Hippocampal formation (tissue), 2 donors: ENCODE data around the gene PLXNA1.

ENCODE experiments used
- DNase-seq, 2 donors: peaks; one replicate each; lab custom pipeline; 2025; lab: John Stamatoyannopoulos, UW

The PLXNA1 gene

GRCh38 chr3:126987596-126987995 is 4.7 kb downstream of the PLXNA1 start:
- no peak for DNase-seq

GRCh38 chr3:126988451-126989021 is 5.6 kb downstream of the PLXNA1 start:
- no peak for DNase-seq

- no peak for DNase-seq
Observed at GRCh38 chr3:126989316-126990023, 6.6 kb downstream of the PLXNA1 start.

GRCh38 chr3:126990024-126990700 is 7.2 kb downstream of the PLXNA1 start:
- no peak for DNase-seq

- no peak for DNase-seq
Observed at GRCh38 chr3:126990890-126991289, 8.0 kb downstream of the PLXNA1 start.

- no peak for DNase-seq
Observed at GRCh38 chr3:126991366-126992200, 8.7 kb downstream of the PLXNA1 start.

GRCh38 chr3:126992216-126992615 is 9.3 kb downstream of the PLXNA1 start:
- no peak for DNase-seq

- DNase-seq, result no peak
Observed at GRCh38 chr3:126992776-126993175, 9.9 kb downstream of the PLXNA1 start.

GRCh38 chr3:126993436-126993835 is 10.5 kb downstream of the PLXNA1 start:
- no peak for DNase-seq

GRCh38 chr3:126994661-126995245 is 11.8 kb downstream of the PLXNA1 start:
- no peak for DNase-seq

GRCh38 chr3:126995254-126995780 is 12.4 kb downstream of the PLXNA1 start:
- no peak for DNase-seq

GRCh38 chr3:126995926-126996512 is 13.1 kb downstream of the PLXNA1 start:
- DNase-seq, result no peak

GRCh38 chr3:126996905-126997304 is 14.0 kb downstream of the PLXNA1 start:
- DNase-seq, result no peak

GRCh38 chr3:126997455-126998038 is 14.6 kb downstream of the PLXNA1 start:
- DNase-seq, result no peak

- no peak for DNase-seq
Observed at GRCh38 chr3:126998320-126998719, 15.4 kb downstream of the PLXNA1 start.

GRCh38 chr3:126998728-126999127 is 15.8 kb downstream of the PLXNA1 start:
- no peak for DNase-seq

GRCh38 chr3:126999383-126999782 is 16.5 kb downstream of the PLXNA1 start:
- peak; percentile 33 to 66 for DNase-seq

GRCh38 chr3:127000119-127000518 is 17.2 kb downstream of the PLXNA1 start:
- no peak for DNase-seq

- DNase-seq, result no peak
Observed at GRCh38 chr3:127000761-127001160, 17.8 kb downstream of the PLXNA1 start.

- DNase-seq, result no peak
Observed at GRCh38 chr3:127001486-127002194, 18.7 kb downstream of the PLXNA1 start.
